Hepatocyte (in vitro differentiated cells): ENCODE data around the gene FAM83D. TPM values are rescaled to one million over a fixed set of nuclear protein-coding genes. Genes with fewer than 3 reads are reported as not detected.

Experiments used
- DNase-seq: peaks from one replicate; pipeline ENCODE4 v3.0.0-alpha.2; 2016; ENCODE audit warnings: low spot score
- H2AFZ ChIP-seq: fragments of 200-600 bp; sonication (generic); 2 replicates; pipeline ENCODE4 v1.6.0; 2016; ENCODE audit warnings: antibody characterized with exemption, mild to moderate bottlenecking
- H3K27ac ChIP-seq: fragments of 200-600 bp; sonication (generic); 2 replicates; pipeline ENCODE4 v1.5.1; 2016; ENCODE audit warnings: mild to moderate bottlenecking
- H3K27me3 ChIP-seq: fragments of 200-600 bp; sonication (generic); 2 replicates; pipeline ENCODE4 v1.6.1; 2016
- H3K36me3 ChIP-seq: fragments of 200-600 bp; sonication (generic); replicated peaks from 2 replicates; pipeline ENCODE4 v1.5.1; 2016; ENCODE audit warnings: low read depth; ENCODE audit not compliant: insufficient read depth
- H3K4me1 ChIP-seq: fragments of 200-600 bp; sonication (generic); 2 replicates; pipeline ENCODE4 v1.5.1; 2016; ENCODE audit warnings: mild to moderate bottlenecking, moderate library complexity; ENCODE audit not compliant: insufficient read depth
- H3K4me2 ChIP-seq: fragments of 200-600 bp; sonication (generic); 2 replicates; pipeline ENCODE4 v1.6.0; 2016
- H3K4me3 ChIP-seq: fragments of 200-600 bp; sonication (generic); 2 replicates; pipeline ENCODE4 v1.5.1; 2016; ENCODE audit warnings: mild to moderate bottlenecking
- H3K79me2 ChIP-seq: fragments of 200-600 bp; sonication (generic); 2 replicates; pipeline ENCODE4 v1.6.0; 2017; ENCODE audit warnings: mild to moderate bottlenecking
- H3K9me2 ChIP-seq: fragments of 200-600 bp; sonication (generic); replicated peaks from 2 replicates; pipeline ENCODE4 v1.6.0; 2017; ENCODE audit warnings: mild to moderate bottlenecking; ENCODE audit not compliant: insufficient read depth
- H3K9me3 ChIP-seq: fragments of 200-600 bp; sonication (generic); 2 replicates; pipeline ENCODE4 v1.5.1; 2016; ENCODE audit warnings: low read depth, mild to moderate bottlenecking
- H4K20me1 ChIP-seq: fragments of 200-600 bp; sonication (generic); 2 replicates; pipeline ENCODE4 v1.6.0; 2016; ENCODE audit warnings: mild to moderate bottlenecking; ENCODE audit not compliant: insufficient read depth, poor library complexity, severe bottlenecking
- CTCF ChIP-seq: fragments of 200-600 bp; sonication (generic); IDR thresholded peaks from 2 replicates; pipeline ENCODE4 v1.5.1; 2016; ENCODE audit warnings: antibody characterized with exemption, mild to moderate bottlenecking; ENCODE audit not compliant: poor library complexity
- EZH2 ChIP-seq: fragments of 200-600 bp; sonication (generic); IDR thresholded peaks from 2 replicates; pipeline ENCODE4 v1.6.1; 2016; ENCODE audit warnings: antibody characterized with exemption, mild to moderate bottlenecking, borderline replicate concordance
- EZH2phosphoT487 ChIP-seq: fragments of 200-600 bp; sonication (generic); IDR thresholded peaks from one replicate; pipeline ENCODE4 v1.6.1; 2018; ENCODE audit warnings: antibody characterized with exemption, mild to moderate bottlenecking, low read depth, moderate library complexity; ENCODE audit not compliant: unreplicated experiment, severe bottlenecking
- WGBS: methylation state at CpG from one replicate; pipeline ENCODE4 v1.1.6; 2016; ENCODE audit warnings: low lambda C conversion rate; ENCODE audit errors: missing lambda C conversion rate; 5-methylcytosine and 5-hydroxymethylcytosine counted together
- polyA plus RNA-seq: library from polyadenylated mRNA; unstranded; fragments of >200 nt; fragmentation: Nextera tagmentation; extraction: Ambion mirVana; gene quantifications from 2 replicates; pipeline ENCODE4 v1.2.1, GENCODE V29; 2016
- total RNA-seq: library from RNA; depleted of rRNA; stranded (reverse); fragments of >200 nt; gene quantifications from 2 replicates; pipeline ENCODE4 v1.2.3, GENCODE V29; 2014

Gene FAM83D
- total and polyA plus RNA-seq, 2 experiments from 2014 or later: 5.4 to 6.3 TPM

- Histone ChIP-seq H3K9me3 (no peaks in the 10 kb centered on the region), H3K4me2 (no peak overlapping the region), H3K27me3 (peaks cover 14% of the 10 kb centered on the region), H3K36me3 (no peaks in the 10 kb centered on the region), H3K79me2 (no peaks in the 10 kb centered on the region), H4K20me1 (no peaks in the 10 kb centered on the region), H3K4me1 (no peaks in the 10 kb centered on the region), H3K27ac (no peak overlapping the region), H3K4me3 (no peak overlapping the region), H3K9me2 (no peaks in the 10 kb centered on the region), H2AFZ (no peak overlapping the region)
- no peak for DNase-seq
- TF ChIP-seq CTCF (no peak), EZH2phosphoT487 (no peak), EZH2 (no peak)
- WGBS: 84% methylated on average over 3 of the region's 3 CpGs
Measured at GRCh38 chr20:38890497-38890818, 35.8 kb upstream of the FAM83D start.

DNA sequence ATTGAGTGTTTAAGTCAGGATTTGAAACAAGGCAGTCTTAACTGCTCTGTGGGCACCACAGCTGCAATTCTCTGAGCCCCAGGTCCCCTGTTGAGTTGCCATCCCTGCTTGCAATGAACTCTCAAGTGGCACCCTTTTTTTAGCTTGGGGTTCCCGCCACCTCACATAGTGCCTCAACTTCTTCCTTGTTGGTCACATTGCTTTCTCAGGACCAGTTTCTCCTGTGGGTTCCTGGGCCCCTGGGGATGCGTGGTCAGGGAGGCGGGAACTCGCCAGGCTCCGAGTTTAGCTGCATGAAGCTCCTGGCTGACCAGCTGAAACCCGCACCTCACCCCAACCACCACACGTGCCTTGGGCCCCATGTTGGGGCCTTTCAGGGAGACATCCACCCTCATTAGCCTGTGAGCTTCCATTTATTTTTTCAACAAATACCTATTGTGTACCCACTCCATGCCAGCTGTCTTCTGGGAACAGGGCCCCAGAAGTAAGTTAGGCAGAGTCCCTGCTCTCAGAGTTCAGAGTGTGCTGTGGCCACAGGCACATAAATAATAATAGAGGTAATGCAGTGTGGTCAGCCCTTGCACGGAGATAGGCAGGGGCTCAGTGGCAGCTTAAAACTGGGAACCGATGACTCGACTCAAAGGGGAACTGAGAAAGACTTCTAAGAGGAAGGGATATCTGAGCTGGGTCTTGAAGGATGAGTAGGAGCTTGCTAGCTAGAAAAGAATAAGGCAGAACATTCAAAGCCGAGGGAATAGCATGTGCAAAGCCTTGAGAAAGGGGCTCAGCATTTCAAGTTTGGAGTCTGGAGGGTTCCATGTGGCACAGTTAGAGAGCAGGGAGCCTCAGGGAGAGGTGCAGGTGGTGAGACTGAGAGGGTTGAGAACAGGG is 33.9 kb upstream of the FAM83D start:
- Histone ChIP-seq H3K4me2 (no peak overlapping the region), H3K36me3 (no peaks in the 10 kb centered on the region), H3K9me2 (no peaks in the 10 kb centered on the region), H3K27me3 (peaks cover 23% of the 10 kb centered on the region), H3K4me1 (no peaks in the 10 kb centered on the region), H3K79me2 (no peaks in the 10 kb centered on the region), H4K20me1 (no peaks in the 10 kb centered on the region), H2AFZ (no peak overlapping the region), H3K27ac (no peak overlapping the region), H3K4me3 (no peak overlapping the region), H3K9me3 (no peaks in the 10 kb centered on the region)
- 83% methylated on average over 11 of the region's 11 CpGs for WGBS
- TF ChIP-seq EZH2phosphoT487 (no peak), CTCF (no peak), EZH2 (no peak)
- DNase-seq: no peak

DNA sequence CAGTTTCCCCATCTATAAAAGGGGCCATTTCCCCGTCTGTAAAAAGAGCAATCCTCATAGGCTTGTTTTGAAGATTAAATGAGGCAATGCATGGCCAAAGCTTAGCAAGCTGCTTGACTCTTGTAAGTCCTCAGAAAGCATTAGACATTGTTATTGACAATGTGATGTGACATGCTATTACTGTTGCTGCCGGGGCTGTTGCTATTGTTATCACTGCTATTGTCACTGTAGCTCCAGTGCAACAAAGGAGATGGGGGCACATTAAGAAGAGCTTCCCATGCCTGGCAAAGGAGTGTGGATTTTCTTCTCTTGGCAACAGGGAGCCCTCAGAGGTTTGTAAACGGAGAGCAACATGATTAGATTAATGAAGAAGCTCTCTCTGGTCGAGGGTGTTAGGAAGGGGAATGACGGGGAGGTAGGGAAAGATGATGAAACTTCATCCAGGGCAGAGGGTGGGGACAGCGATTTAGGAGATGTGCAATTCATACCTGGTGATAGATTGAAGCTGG is 33.1 kb upstream of the FAM83D start:
- Histone ChIP-seq H2AFZ (no peak overlapping the region), H4K20me1 (no peaks in the 10 kb centered on the region), H3K27ac (no peak overlapping the region), H3K4me1 (no peaks in the 10 kb centered on the region), H3K9me3 (no peaks in the 10 kb centered on the region), H3K27me3 (peaks cover 23% of the 10 kb centered on the region), H3K4me3 (no peak overlapping the region), H3K4me2 (no peak overlapping the region), H3K79me2 (no peaks in the 10 kb centered on the region), H3K9me2 (no peaks in the 10 kb centered on the region), H3K36me3 (no peaks in the 10 kb centered on the region)
- DNase-seq: no peak
- TF ChIP-seq CTCF: no peak
- TF ChIP-seq EZH2: no peak
- no peak for TF ChIP-seq EZH2phosphoT487
- WGBS: 52% methylated on average over 6 of the region's 6 CpGs
